ENCODE data around the gene CHD9.
"Not testable (repeated sequence)": the region's sequence is repeated elsewhere in the genome, so short reads cannot be mapped to it uniquely, and the experiment has no call there.

Gene CHD9

DNA sequence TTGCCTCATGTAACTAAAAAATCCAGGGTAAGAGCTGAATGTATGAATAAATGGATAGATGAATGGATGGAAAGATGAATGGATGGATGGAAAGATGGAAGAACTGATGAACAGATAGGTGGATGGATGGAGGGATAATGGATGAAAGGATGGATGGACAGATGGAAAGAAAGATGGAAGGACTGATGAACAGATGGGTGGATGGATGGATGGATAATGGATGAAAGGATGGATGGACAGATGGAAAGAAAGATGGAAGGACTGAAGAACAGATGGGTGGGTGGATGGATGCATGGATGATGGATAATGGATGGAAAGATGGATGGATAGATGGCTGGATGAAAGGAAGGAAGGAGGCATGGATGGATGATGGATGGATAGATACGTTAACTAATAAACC is 14.0 kb upstream of the CHD9 start:
- DNase-seq (ENCODE audit: low read depth in 1 of 2, low spot score in 1 of 2): no peak
- TF ChIP-seq JUND (IDR thresholded peaks at IDR 0.05; ENCODE audit: low read depth): no peak
- in situ Hi-C loops (cut with HindIII; ENCODE audit: low pct_unique_long_range_greater_than_20kb, low sequenced_read_pairs): no loop called here

DNA sequence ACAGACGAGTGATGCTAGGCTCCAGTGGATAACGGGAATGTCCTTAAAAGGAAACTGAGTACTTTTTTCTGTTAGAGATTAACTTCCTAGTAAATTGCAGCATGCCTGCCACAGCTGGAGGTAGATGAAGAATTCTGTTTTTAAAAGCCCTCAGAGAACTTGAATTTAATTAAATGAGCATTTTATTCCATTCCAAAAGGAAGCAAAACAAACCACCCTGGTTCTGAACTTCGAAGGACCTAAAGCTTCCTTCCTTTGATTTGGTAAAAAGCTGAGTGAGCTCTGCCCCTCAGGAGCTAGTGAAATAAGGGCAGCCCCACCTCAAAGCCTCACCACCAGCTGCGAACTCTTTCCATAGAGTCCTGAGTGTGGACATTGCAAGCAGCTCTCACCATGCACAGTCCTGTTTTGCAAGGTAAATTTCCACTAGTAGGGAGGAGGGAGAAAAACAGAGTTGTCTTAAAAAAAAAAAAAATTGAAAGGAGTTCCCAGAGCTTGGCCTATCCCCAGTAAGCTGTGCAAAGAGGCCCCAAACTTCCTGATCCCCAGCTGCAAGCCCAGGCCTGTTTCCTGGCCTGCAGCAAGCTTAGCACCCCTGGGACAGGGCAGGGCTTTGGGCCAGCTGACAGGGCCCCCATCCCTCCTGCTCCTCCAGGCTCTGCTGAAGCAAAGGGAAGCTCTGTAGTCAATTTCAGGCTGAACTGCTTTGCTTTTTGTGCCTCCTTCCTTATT is 13.3 kb upstream of the CHD9 start:
- TF ChIP-seq JUND (IDR thresholded peaks at IDR 0.05; ENCODE audit: low read depth): no peak
- peak; percentile 26 to 89 for DNase-seq (ENCODE audit: low read depth in 1 of 2, low spot score in 1 of 2)
- in situ Hi-C loops (cut with HindIII; ENCODE audit: low pct_unique_long_range_greater_than_20kb, low sequenced_read_pairs): no loop called here

DNA sequence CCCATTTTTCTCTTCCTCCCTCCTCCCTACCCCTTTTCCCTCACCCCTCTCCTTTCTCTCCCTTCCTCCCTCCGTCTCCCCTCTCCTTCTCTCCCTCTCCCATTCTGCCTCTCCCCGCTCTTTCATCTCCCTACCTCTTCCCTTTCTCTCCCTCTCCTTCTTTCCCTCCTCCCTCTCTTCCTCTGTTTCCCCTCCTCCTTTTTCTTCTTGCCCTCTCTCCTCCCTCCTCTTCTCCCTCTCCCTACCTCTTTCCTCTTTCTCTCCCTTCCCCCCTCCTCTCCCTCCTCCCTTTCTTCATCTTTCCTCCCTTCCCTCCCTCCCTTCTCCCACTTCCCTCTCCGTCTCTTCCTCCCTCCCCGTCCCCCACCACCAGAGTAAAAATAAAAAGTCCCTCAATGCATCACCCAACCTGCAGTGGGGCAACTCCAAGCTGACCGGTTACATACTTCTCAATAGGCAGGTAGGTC is 12.5 kb upstream of the CHD9 start:
- in situ Hi-C loops (cut with HindIII; ENCODE audit: low pct_unique_long_range_greater_than_20kb, low sequenced_read_pairs): no loop called here
- no peak for DNase-seq (ENCODE audit: low read depth in 1 of 2, low spot score in 1 of 2)
- TF ChIP-seq JUND (IDR thresholded peaks at IDR 0.05; ENCODE audit: low read depth): no peak

DNA sequence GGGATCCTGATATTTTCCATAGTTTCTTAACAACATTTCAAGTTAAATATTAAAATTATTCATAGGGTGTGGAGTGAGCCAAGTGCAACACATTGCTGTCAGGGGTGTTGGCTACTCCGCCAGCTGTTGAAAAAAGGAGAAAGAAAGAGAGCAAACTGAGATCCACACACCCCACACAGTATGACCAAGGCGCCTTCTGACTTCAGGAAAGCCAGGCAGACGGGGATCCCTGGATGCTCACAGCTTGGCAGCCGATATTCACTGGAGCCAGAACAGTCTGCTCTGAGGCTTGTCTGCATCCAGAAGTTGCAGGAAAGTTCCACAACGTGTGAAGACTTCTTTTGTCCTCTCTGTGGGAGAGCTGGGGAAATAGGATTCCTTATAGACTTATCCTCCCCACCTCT is 11.4 kb upstream of the CHD9 start:
- no peak for DNase-seq (ENCODE audit: low read depth in 1 of 2, low spot score in 1 of 2)
- in situ Hi-C loops (cut with HindIII; ENCODE audit: low pct_unique_long_range_greater_than_20kb, low sequenced_read_pairs): no loop called here
- no peak for TF ChIP-seq JUND (IDR thresholded peaks at IDR 0.05; ENCODE audit: low read depth)

DNA sequence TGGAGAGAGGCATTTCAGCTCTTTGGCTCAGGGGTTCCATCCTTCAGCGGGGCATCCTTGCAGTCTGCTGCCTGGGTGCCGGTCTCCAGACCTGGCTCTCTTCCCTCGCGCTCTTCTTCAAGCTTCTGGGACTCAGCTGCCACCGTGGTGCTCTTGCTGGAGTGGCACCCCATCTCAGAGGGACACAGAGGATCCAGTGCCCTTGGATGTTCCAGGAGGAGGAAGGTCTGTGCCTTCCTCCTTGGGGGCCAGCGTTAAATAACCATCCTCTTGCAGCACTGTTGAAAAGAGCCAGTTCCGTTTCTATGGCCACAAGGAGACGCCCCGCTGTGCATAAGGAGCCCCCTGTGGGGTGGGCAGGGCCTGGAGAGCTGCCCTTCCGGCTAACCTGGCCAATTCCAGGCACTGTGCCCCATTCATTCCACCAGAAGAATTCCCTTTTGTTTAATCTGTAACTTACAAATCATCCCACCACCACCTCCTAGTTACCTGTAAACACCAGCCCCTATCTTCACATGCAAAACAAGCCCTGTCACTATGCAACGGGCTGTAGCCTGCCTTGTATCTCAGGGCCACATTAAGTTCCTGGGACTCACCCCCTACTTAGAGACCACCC is 10.7 kb upstream of the CHD9 start:
- no peak for TF ChIP-seq JUND (IDR thresholded peaks at IDR 0.05; ENCODE audit: low read depth)
- in situ Hi-C loops (cut with HindIII; ENCODE audit: low pct_unique_long_range_greater_than_20kb, low sequenced_read_pairs): no loop called here
- peak in 1 of 2 experiments; percentile 58 for DNase-seq (ENCODE audit: low read depth in 1 of 2, low spot score in 1 of 2)

DNA sequence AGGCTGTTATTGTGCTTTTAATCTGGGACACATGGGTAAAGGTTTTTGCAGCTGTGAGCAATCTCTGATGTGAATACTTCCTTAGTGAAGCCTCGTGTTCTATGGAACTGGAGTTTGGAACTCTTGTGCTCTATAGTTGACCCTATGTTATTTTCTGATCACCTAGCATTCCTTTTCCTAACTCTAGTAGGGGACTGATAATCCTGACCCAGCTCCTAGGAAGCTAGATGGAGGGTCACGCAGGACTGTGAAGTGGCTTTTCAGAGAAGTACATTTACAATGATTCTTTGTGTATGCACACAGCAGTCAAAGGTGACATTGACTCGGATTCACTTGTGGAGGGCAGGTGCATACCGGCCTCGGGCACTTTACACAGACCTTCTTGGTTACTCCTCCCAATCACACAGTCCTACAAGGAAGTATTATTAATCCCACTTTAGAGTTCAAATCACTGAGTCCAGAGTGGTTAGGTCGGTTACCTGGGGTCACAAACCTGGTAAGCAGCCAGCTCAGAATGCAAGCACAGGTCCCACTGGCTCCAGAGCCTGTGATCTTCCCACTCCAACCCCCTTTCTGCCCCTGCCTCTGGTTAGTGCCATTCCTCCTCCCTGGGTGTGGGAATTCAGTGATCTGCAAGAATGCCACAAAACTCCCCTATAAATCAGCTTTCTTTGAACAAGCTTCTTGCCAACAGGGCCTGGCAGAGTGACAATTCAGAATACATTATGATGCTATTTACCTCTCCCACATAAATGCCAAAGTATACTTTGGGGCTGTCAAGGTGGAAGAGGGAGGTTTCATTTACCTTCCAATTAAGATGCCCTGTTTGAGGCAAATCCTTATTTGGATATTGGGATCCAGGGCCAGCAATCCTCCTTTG is 9.2 kb upstream of the CHD9 start:
- in situ Hi-C loops (cut with HindIII; ENCODE audit: low pct_unique_long_range_greater_than_20kb, low sequenced_read_pairs): no loop called here
- DNase-seq (ENCODE audit: low read depth in 1 of 2, low spot score in 1 of 2): peak; percentile 23 to 98
- TF ChIP-seq JUND (IDR thresholded peaks at IDR 0.05; ENCODE audit: low read depth): no peak; the same call in 1 of the 2 replicates

DNA sequence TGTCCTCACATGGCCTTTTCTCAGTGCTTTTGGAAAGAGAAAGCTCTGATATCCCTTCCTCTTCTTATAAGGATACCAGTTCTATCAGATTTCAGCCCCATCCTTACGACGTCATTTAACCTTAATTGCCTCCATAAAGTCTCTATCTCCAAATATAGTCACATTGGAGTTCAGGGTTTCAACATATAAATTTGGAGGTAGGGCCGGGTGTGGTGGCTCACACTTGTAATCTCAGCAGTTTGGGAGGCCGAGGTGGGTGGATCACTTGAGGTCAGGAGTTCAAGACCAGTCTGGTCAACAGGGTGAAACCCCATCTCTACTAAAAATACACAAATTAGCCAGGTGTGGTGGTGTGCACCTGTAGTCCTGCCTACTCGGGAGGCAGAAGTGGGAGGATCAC is 7.3 kb upstream of the CHD9 start:
- DNase-seq (ENCODE audit: low read depth in 1 of 2, low spot score in 1 of 2); in situ Hi-C loops (cut with HindIII; ENCODE audit: low pct_unique_long_range_greater_than_20kb, low sequenced_read_pairs): not testable (repeated sequence)

DNA sequence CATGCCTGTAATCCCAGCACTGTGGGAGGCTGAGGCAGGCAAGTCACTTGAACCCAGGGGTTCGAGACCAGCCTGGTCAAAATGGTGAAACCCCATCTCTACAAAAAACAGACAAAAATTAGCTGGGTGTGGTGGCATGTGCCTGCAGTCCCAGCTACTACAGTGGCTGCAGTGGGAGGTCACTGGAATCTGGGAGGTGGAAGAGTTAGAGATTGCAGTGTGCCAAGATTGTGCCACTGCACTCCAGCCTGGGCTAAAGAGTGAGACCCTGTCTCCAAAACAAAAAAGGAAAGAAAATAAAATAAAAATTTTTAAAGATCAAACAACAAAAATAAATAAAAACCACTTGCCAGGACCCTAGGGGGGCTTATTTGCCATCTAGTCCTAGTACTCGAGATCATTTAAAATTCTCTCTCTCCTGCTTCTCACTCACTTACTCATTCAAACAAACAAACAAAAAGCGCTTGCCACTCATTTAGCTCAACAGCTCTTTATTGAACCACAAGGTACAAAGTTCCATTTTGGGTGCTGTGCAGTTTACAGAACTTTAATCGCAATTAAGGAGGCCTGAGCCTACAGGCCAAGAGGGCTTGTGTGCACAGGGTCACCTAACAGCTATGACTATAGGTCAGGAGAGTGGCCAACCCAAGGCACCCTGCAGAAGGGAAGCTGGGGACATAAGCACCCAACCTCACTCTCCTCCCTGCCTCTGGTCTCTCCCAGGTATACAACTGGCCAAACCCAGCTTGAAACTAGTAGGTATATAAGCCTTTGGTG is 6.5 kb upstream of the CHD9 start:
- DNase-seq (ENCODE audit: low read depth in 1 of 2, low spot score in 1 of 2): no peak
- TF ChIP-seq JUND (IDR thresholded peaks at IDR 0.05; ENCODE audit: low read depth): no peak
- in situ Hi-C loops (cut with HindIII; ENCODE audit: low pct_unique_long_range_greater_than_20kb, low sequenced_read_pairs): no loop called here

DNA sequence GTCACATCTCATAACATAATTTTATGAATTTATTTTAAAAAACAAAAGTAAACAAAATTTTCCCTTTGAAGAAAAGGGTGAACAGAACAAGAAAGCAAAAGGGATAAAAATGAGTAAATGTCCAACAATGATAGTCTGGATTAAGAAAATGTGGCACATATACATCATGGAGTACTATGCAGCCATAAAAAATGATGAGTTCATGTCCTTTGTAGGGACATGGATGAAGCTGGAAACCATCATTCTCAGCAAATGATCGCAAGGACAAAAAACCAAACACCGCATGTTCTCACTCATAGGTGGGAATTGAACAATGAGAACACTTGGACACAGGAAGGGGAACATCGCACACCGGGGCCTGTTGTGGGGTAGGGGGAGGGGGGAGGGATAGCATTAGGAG is 3.5 kb upstream of the CHD9 start:
- in situ Hi-C loops (cut with HindIII; ENCODE audit: low pct_unique_long_range_greater_than_20kb, low sequenced_read_pairs): not testable (repeated sequence)

DNA sequence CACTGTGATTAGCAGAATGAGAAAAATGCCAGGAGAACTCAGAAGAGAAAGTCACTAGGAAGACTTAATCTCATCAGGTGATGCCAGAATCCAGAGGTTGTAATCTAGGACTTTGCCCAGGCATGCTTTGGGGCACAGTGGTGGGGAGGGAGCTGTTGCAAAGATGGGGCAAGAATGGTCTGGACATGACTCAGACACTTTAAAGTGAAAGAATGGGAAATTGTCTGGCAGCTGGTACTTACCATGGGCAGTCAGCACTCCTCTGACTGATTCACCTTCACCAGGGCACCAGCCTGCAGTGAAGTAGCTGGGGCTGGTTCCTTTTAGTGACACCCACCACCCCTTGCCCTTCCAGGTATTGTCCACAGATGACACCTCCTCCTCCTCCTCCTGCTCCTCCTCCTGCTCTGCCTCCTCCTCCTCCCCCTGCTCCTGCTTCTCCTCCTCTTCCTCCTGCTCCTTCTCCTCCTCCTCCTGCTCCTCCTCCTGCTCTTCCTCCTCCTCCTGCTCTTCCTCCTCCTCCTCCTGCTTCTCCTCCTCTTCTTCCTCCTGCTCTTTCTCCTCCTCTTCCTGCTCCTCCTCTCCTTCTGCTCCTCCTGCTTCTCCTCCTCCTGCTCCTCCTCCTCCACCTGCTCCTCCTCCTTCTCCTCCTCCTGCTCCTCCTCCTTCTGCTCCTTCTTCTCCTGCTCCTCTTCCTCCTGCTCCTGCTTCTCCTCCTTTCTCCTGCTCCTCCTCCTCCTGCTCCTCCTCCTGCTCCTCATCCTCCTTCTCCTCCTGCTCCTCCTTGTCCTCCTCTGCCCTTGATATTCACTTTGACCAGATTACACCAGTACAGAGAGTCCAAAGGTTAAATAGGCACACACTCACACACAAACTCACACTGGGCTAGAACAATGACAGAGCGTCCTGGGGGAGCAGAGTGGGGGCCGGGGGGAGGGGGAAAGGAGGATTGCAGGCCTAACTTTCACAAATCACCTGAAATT is 2.0 kb upstream of the CHD9 start, which contains the start of gene CHD9NB:
Gene CHD9NB (minus strand): TSS at position 379 of the 983 bp plus-strand sequence. CDS start 8,739 bp downstream, outside the sequence.
- peak; percentile 16 to 92 for DNase-seq (ENCODE audit: low read depth in 1 of 2, low spot score in 1 of 2)
- in situ Hi-C loops (cut with HindIII; ENCODE audit: low pct_unique_long_range_greater_than_20kb, low sequenced_read_pairs): no loop called here

More for the DNA sequence above, 3.5 kb upstream of the CHD9 start:
- not testable (repeated sequence) for DNase-seq (ENCODE audit: low read depth in 1 of 2, low spot score in 1 of 2)

More for the DNA sequence above, 2.0 kb upstream of the CHD9 start, which contains the start of gene CHD9NB:
- TF ChIP-seq JUND (IDR thresholded peaks at IDR 0.05; ENCODE audit: low read depth): no peak
